Chondrocyte (in vitro differentiated cells): Measurements from ENCODE around the gene CDC14B. TPM values are rescaled to one million over a fixed set of nuclear protein-coding genes. Genes with fewer than 3 reads are reported as not detected.

Experiments used
- DNase-seq: peaks from one replicate; pipeline ENCODE4 v3.0.0; 2021; ENCODE audit warnings: mixed read lengths, low spot score
- H3K27ac Mint-ChIP-seq: one replicate; pipeline ENCODE4 v1.8.0; 2021; ENCODE audit warnings: mild to moderate bottlenecking, moderate library complexity, mixed read lengths; ENCODE audit not compliant: unreplicated experiment
- H3K27me3 Mint-ChIP-seq: 2 replicates; pipeline ENCODE4 v1.8.0; 2021; ENCODE audit warnings: low read depth, mixed read lengths
- H3K36me3 Mint-ChIP-seq: 2 replicates; pipeline ENCODE4 v1.8.0; 2021; ENCODE audit warnings: low read depth, mixed read lengths
- H3K4me1 Mint-ChIP-seq: 2 replicates; pipeline ENCODE4 v1.8.0; 2021; ENCODE audit warnings: low read depth, mild to moderate bottlenecking, mixed read lengths
- H3K4me3 Mint-ChIP-seq: one replicate; pipeline ENCODE4 v1.8.0; 2021; ENCODE audit warnings: mild to moderate bottlenecking, moderate library complexity, mixed read lengths; ENCODE audit not compliant: unreplicated experiment
- H3K9me3 Mint-ChIP-seq: 2 replicates; pipeline ENCODE4 v1.8.0; 2021; ENCODE audit warnings: low read depth, mixed read lengths
- total RNA-seq: library from RNA; stranded (reverse); gene quantifications from 3 replicates; pipeline ENCODE4 v1.2.1, GENCODE V29; 2021
- TF ChIP-seq, protein P1 (sequence below): fragments of 200-600 bp; sonication (generic); IDR thresholded peaks from 2 replicates; pipeline ENCODE4 v1.5.0; 2021; ENCODE audit warnings: antibody characterized with exemption, mild to moderate bottlenecking, moderate library complexity

The CDC14B gene
- total RNA-seq, 1 donor from 2014 or later = 15.5 TPM

DNA sequence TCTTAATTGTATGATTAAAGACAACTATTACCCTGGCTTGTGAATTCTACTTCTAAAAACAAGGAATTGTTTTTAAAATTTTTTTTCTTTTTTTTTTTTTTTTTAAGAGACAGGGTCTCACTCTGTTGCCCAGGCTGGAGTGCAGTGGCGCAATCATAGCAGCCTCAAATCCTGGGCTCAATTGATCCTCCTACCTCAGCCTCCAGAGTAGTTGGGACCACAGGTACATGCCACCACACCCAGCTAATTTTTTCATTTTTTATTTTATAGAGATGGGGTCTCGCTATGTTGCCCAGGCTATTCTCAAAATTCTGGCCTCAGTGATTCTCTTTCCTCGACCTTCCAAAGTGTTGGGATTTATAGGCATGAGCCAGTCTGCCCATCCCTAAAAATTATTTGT is 107.4 kb downstream of the CDC14B start:
- DNase-seq = no peak
- Mint-ChIP-seq H3K27ac (no peak overlapping the region), H3K4me1 (peaks cover 38% of the 10 kb centered on the region)

DNA sequence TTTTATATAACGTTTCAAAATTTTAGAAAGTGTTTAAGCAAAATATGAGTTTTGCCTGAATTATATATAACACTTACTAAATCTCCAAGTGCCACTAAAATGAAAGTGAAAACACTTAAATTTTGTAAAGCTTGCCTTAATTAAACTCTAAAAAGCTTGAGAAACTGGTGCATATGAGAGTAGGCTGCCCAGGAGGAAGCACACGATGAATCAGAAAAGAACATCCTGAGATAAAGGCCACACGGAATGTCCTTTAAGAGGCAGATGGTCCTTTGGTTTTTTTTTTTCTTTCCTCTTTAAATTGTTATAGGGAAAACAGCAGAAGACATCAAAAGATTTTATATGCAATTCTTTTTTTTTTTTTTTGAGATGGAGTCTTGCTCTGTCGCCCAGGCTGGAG is 109.4 kb downstream of the CDC14B start:
- Mint-ChIP-seq H3K27ac (no peak overlapping the region), H3K4me3 (no peak overlapping the region), H3K27me3 (no peaks in the 10 kb centered on the region), H3K4me1 (peaks cover 28% of the 10 kb centered on the region), H3K9me3 (no peaks in the 10 kb centered on the region), H3K36me3 (peaks cover 10% of the 10 kb centered on the region)
- DNase-seq = no peak
- TF ChIP-seq, protein P1, sequence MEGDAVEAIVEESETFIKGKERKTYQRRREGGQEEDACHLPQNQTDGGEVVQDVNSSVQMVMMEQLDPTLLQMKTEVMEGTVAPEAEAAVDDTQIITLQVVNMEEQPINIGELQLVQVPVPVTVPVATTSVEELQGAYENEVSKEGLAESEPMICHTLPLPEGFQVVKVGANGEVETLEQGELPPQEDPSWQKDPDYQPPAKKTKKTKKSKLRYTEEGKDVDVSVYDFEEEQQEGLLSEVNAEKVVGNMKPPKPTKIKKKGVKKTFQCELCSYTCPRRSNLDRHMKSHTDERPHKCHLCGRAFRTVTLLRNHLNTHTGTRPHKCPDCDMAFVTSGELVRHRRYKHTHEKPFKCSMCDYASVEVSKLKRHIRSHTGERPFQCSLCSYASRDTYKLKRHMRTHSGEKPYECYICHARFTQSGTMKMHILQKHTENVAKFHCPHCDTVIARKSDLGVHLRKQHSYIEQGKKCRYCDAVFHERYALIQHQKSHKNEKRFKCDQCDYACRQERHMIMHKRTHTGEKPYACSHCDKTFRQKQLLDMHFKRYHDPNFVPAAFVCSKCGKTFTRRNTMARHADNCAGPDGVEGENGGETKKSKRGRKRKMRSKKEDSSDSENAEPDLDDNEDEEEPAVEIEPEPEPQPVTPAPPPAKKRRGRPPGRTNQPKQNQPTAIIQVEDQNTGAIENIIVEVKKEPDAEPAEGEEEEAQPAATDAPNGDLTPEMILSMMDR = no peak

More for the DNA sequence above, 107.4 kb downstream of the CDC14B start:
- Mint-ChIP-seq H3K9me3 (no peaks in the 10 kb centered on the region), H3K27me3 (no peaks in the 10 kb centered on the region), H3K36me3 (peaks cover 10% of the 10 kb centered on the region), H3K4me3 (no peak overlapping the region)
- TF ChIP-seq, protein P1 = no peak

DNA sequence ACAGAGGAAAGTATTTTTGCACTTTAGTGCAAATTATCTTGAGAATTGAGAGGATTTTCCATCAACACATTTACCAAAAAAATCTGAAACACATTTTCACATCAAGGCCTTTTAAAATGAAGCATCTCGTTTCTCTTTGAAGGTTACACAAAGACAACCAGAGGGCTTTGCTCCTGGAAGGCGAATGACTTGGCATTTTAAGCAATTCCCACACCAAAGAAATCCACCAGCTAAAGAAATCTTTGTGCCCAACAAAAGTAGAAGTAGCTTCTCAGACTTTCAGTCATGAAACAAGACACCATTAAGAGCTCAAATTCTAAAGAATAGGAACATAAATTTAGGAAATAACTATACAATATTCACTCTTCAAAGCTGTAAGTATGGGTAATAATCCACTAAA is 109.8 kb downstream of the CDC14B start:
- H3K27me3 Mint-ChIP-seq = no peaks in the 10 kb centered on the region
- peaks cover 10% of the 10 kb centered on the region for H3K36me3 Mint-ChIP-seq
- no peak overlapping the region for H3K4me3 Mint-ChIP-seq
- no peak for DNase-seq
- TF ChIP-seq, protein P1 = no peak
- H3K9me3 Mint-ChIP-seq = no peaks in the 10 kb centered on the region
- H3K27ac Mint-ChIP-seq = no peak overlapping the region
- H3K4me1 Mint-ChIP-seq = peaks cover 24% of the 10 kb centered on the region

DNA sequence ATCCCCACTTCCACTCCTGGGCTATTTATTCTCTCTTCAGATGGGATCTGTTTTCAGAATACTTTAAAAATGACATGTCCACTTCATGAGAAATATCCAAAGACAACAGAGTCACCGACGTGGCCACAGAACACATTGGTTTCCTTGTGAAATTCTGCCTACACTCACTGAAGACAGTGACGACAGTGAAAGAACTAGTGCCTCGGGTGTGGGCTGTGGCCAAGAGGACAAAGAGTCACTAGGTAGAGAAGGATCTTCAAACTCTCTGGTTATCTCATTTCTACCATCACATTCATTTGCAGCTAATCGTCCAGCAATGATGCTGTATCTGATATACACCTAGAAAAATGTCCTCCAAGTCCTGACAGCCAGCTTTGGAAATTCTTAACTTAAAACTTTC is 110.6 kb downstream of the CDC14B start:
- no peak overlapping the region for H3K27ac Mint-ChIP-seq
- no peak for DNase-seq
- peaks cover 16% of the 10 kb centered on the region for H3K36me3 Mint-ChIP-seq
- H3K4me1 Mint-ChIP-seq = peaks cover 16% of the 10 kb centered on the region
- TF ChIP-seq, protein P1 = no peak
- H3K27me3 Mint-ChIP-seq = no peaks in the 10 kb centered on the region
- no peaks in the 10 kb centered on the region for H3K9me3 Mint-ChIP-seq
- H3K4me3 Mint-ChIP-seq = no peak overlapping the region

DNA sequence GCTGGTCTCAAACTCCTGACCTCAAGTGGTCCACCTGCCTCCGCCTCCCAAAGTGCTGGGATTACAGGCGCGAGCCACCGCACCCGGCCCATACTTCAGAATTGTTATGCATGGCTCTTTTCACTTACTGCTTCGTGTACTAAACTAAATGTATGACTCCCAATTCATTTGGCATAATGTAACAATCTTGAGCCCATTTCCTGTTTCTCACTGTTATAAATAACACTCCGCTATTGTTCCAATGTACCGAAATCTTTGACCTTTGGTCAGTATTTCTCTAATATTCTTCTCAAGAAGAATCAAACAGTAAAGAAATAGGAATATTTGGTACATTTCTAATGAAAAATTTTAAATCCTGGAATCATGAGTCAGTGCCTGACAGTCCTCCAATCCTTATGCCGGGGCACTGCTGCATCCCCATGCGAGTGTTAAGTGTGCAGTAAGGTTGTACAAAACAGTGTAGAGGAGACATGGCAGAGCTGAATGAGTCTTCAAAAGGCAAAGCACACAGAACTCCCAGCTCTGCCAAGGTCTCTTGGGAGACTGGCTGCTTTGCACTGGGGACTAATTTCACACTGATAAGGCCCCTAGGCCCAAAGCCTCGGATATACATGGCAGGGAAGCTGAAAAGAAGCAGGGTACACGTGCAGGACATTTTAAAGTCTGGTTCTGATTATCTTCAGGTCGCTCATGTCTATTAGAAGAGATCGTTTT is 111.3 kb downstream of the CDC14B start:
- H3K27me3 Mint-ChIP-seq = no peaks in the 10 kb centered on the region
- no peak overlapping the region for H3K4me3 Mint-ChIP-seq
- H3K36me3 Mint-ChIP-seq = peaks cover 19% of the 10 kb centered on the region
- H3K27ac Mint-ChIP-seq = no peak overlapping the region
- no peaks in the 10 kb centered on the region for H3K9me3 Mint-ChIP-seq
- DNase-seq = no peak
- TF ChIP-seq, protein P1 = no peak
- peaks cover 9% of the 10 kb centered on the region for H3K4me1 Mint-ChIP-seq
